Cardiac fibroblast (primary cell): Measurements from ENCODE around the gene ADAMTSL3.
A peak's percentile ranks its signal among the peaks of the same experiment; 100 is the strongest.
"Not testable (repeated sequence)": the region's sequence is repeated elsewhere in the genome, so short reads cannot be mapped to it uniquely, and the experiment has no call there.

Experiments used
- DNase-seq, 2 donors: peaks; one replicate each; pipeline versions ENCODE4 v3.0.0 to v3.0.0-alpha.2; 2010; ENCODE audit warnings: low read depth in 2 of 2
- H3K4me3 ChIP-seq, 2 donors: replicated peaks in 1 of 2; 1 replicate in 1 of 2; 2 replicates in 1 of 2; pipeline ENCODE4 v1.5.1; 2011; ENCODE audit warnings: low read depth in 2 of 2, low read length in 2 of 2, mild to moderate bottlenecking in 2 of 2, moderate library complexity in 1 of 2
- TF ChIP-seq, protein P1 (sequence below): IDR thresholded peaks from one replicate; pipeline ENCODE4 v1.5.1; 2011; ENCODE audit warnings: low read depth, mild to moderate bottlenecking, low read length, inconsistent platforms

The ADAMTSL3 gene

GRCh38 chr15:83698294-83698693 lies 44.4 kb downstream of the ADAMTSL3 start:
- peak; percentile 25 to 85 for DNase-seq
- no peak overlapping the region for H3K4me3 ChIP-seq
- TF ChIP-seq, protein P1, sequence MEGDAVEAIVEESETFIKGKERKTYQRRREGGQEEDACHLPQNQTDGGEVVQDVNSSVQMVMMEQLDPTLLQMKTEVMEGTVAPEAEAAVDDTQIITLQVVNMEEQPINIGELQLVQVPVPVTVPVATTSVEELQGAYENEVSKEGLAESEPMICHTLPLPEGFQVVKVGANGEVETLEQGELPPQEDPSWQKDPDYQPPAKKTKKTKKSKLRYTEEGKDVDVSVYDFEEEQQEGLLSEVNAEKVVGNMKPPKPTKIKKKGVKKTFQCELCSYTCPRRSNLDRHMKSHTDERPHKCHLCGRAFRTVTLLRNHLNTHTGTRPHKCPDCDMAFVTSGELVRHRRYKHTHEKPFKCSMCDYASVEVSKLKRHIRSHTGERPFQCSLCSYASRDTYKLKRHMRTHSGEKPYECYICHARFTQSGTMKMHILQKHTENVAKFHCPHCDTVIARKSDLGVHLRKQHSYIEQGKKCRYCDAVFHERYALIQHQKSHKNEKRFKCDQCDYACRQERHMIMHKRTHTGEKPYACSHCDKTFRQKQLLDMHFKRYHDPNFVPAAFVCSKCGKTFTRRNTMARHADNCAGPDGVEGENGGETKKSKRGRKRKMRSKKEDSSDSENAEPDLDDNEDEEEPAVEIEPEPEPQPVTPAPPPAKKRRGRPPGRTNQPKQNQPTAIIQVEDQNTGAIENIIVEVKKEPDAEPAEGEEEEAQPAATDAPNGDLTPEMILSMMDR = no peak

- no peak overlapping the region for H3K4me3 ChIP-seq
- DNase-seq = no peak
- TF ChIP-seq, protein P1 = no peak
Observed at GRCh38 chr15:83699028-83699427, 45.1 kb downstream of the ADAMTSL3 start.

DNA sequence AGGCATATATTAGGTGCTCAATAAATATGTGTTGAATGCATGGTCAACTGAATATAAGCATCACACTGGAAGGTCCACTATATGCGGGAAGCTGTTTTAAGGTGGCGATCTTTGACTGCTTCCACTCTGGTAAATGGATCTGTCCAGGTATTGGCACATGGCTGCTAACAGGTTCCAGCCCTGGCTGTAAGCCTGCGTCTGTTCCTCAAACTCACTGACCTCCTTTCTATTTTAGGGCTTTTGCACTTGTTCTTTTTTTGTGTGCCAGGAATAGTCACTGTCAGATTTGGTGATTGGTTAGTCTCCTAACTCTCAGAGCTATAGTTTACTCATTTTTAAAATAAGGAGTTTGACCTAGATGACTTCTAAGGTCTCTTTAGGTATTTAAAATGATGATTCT lies 46.2 kb downstream of the ADAMTSL3 start:
- TF ChIP-seq, protein P1 = no peak
- no peak for DNase-seq
- H3K4me3 ChIP-seq = no peak overlapping the region

DNA sequence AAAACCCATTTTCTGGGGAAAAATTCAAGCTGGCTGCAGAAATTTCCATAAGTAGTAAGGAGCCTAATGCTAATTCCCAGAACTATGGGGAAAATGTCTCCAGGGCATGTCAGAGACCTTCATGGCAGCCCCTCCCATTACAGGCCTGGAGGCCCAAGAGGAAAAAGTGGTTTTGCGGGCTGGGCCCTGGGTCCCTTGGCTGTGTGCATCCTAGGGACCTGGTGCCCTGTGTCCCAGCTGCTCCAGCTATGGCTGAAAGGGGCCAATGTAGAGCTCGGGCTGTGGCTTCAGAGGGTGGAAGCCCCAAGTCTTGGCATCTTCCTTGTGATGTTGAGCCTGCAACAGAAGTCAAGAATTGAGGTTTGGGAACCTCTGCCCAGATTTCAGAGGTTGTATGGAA lies 48.4 kb downstream of the ADAMTSL3 start:
- not testable (repeated sequence) for DNase-seq, H3K4me3 ChIP-seq

- no peak for DNase-seq
- TF ChIP-seq, protein P1 = no peak
- H3K4me3 ChIP-seq = no peak overlapping the region
Observed at GRCh38 chr15:83708328-83708727, 54.4 kb downstream of the ADAMTSL3 start.

GRCh38 chr15:83709241-83709640 lies 55.3 kb downstream of the ADAMTSL3 start:
- peak in 1 of 2 donors; percentile 70 for DNase-seq
- no peak overlapping the region for H3K4me3 ChIP-seq
- TF ChIP-seq, protein P1 = no peak

DNA sequence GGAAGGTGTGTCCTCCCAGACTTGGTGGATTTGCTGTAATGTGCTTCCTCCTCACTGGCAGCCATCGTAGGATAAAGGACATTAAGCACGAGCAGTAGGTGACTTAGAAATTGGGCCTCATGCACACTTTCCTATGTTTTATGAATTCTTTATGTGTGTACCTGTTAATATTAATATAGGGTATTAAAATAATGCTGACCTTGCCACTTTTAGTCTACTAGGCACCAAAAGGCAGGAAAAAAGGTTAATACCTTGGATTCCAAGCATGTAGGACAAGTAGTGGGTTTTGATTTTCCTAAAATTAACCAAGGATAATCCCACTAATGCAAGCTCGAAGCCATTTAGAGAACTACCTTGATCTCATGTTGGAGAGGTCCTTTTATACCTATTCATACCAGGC lies 55.9 kb downstream of the ADAMTSL3 start:
- DNase-seq = no peak
- no peak overlapping the region for H3K4me3 ChIP-seq
- TF ChIP-seq, protein P1 = no peak
